Activated CD4-positive, alpha-beta T cell treated with anti-CD3 and anti-CD28 coated beads for 4 hours (primary cell): ENCODE results near the gene PRKCA.
"Not testable (repeated sequence)": the region's sequence is repeated elsewhere in the genome, so short reads cannot be mapped to it uniquely, and the experiment has no call there.

ENCODE experiments used
- DNase-seq, 2 donors: peaks; one replicate each; pipeline ENCODE4 v3.0.0-alpha.2; 2020

PRKCA gene

GRCh38 chr17:66583112-66583748 is 280.8 kb downstream of the PRKCA start:
- no peak for DNase-seq

DNA sequence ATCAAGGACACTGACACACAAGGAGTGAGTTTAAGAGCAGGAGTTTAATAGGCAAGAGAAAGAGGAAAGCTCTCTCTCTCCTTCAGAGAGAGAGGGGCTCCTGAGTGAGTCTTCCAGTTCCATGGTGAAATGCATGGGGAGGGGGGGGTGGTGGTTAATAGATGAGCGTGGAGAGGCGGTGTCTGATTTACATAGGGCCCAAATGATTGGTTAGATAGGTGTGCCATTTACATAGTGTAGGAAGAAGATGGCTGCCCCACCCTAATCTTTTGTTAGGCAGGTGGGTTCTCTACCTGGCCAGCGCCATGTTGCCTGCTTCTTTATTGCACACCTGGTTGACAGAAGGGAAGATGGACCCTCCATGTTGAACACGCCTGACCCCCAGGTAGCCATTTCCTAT is 282.5 kb downstream of the PRKCA start:
- DNase-seq, result no peak

DNA sequence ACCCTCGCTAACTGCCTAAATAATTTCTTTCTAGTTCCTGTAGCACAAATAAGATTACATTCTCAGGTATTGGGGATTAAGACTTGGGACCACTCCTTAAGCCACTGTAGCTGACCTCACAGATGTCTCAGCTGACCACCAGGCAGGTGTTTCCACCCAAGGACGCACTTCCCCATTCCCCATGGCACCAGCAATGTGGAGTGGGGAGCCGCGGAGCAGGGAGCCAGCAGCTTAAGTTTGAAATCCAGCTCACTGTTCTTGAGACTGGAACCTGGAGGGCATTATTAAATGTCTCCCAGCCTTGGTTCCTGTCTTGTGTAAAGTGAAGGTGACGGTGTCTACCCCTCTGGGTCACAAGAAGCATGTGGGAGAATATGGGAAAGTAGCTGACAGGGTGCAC is 283.1 kb downstream of the PRKCA start:
- no peak for DNase-seq

DNA sequence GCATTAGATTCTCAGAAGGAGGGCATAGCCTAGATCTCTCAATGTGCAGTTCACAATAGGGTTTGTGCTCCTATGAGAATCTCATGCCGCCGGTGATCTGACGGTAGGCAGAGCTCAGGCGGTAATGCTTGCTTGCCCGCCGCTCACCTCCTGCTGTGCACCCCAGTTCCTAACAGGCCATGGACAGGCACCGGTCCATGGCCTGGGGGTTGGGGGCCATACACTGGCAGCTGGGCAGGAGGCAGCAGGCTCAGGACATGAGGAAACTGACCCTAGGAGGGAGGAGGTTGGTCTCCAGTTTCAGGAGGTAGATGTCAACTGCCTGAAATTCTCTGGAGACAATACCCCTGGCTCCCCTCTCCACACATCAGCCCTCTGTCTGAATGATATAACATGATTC is 287.5 kb downstream of the PRKCA start:
- no peak for DNase-seq

DNA sequence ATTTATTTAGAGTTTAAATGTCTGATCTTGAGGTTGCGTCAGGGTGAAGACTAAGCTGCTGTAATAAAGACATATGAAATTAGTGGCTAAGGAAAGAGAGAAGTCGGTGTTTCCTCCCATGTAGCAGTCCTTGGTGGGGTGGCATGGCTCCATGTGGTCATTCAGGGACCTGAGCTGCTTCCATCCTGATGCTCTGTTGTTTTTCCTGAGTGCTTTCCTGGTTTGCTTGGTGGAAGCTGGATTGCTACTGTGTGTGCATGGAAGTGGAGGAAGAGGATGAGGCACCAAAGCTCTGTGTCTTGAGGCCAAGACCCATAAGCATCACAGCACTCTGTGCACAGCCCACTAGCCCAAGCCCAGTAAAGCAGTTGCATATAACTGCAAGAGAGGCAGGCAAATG is 290.7 kb downstream of the PRKCA start:
- no peak for DNase-seq

DNA sequence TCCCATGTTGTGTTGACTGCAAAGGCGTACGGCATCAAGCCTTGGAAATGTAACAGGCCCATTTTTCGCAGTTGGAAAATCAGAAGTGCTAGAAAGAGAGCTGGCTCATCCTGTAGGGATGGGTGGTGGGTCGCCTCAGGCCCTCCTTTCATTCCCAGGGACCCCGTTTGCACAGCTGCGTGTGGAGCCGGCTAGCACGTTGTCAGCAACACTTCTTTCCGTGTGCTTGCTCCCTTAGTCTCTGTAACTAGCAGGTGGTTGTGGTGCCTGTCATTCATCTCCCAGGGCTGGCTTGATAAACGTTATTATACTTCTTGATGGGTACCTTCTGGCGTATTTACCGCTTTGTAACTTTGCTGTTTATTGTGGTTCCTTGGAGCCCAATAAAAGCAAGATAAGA is 293.5 kb downstream of the PRKCA start:
- no peak for DNase-seq

DNA sequence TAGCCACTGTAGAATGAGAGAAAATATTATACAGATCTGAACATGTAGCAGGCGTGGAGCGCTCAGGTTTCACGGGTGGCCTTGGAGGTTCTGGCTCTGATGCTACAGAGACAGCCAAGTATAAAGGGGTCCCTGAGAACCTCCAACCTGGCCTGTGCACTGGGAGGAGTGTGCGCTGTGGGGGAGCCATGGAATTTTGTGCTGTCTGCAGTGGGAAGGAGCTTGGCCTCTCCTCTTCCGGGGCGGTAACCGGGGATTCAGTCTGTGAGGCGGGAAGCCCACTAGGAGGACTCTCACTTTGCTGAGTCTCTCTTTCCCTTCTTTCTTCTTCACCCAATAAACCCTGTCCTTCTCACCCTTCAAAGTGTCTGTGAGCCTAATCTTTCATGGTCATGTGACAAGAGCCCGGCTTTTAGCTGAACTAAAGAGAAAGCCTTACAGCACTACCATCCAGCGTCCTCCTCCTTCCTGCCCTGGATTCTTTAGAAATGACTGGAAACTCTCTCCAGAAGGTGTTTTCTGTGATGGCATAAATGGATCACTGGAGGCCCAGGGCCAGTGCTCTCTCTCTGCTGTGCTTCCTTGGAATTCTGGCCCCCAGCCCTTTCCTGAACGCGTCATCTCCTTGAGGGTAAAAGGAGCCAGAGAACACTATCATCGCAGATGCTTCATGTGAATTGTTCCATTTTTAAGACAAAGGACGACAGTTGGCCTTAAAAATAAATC is 300.4 kb downstream of the PRKCA start:
- no peak for DNase-seq

GRCh38 chr17:66604376-66604775 is 302.0 kb downstream of the PRKCA start:
- no peak for DNase-seq

GRCh38 chr17:66605541-66605940 is 303.1 kb downstream of the PRKCA start:
- DNase-seq, result no peak

GRCh38 chr17:66610361-66611133 is 308.1 kb downstream of the PRKCA start:
- no peak for DNase-seq

- no peak for DNase-seq
These were observed 309.0 kb downstream of the PRKCA start for GRCh38 chr17:66611397-66611796.

DNA sequence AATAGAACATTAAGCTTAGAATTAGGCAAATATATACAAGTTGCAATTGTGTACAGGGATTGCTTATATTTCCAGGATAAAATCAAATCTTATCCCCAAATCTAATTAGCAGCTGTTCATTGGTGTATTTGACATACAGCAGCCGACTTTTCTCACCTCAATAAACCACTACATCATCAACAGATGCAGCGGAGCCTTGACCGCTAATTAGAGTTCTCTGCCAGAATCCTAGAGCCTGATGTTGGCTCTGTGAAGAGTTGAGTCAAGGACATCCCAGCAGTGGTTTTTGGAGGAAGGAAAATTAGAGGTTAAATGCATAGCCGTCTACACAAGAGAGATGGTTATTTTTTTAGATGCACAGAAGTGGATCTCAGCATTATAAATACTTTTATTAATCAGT is 310.6 kb downstream of the PRKCA start:
- DNase-seq, result no peak

- DNase-seq, result no peak
These were observed 312.1 kb downstream of the PRKCA start for GRCh38 chr17:66614469-66614868.

DNA sequence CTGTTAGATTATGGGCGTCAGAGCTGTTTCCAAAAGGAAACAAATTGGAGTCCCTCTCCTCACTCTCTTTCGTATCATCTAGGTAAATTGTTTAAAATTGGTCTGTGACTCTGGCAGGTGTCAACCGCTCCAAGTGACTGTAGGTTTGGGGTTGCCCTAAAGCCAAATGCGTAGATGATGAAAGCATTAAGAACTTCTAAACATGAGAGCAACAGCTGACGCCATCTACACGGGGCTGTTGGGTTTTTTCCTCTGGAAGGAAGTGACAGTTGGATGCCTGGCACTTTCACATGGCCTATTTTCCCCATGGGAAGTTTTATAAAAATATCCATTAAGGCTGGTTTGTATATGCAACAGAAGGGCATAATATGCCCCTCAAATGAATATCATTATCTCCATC is 316.8 kb downstream of the PRKCA start:
- DNase-seq, result no peak

DNA sequence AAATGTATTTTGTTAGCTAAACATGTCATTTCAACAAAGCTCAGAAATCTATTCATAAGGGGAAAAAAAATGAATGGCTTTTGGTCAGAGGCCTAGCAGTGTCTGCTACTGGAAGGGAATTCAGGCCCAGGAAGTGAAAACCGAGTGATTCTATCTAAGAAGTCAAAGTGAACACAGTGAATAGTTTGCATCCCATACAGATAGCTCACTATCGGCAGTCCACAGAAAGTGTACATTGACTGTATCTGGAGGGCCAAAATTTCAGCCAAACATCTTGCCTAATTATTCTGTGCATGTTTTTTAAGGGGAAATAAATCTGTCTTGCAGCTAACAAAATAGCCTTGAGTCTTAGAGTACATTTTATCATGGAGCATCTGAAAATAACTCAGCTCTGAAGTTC is 318.1 kb downstream of the PRKCA start:
- no peak for DNase-seq

GRCh38 chr17:66624630-66625029 is 322.2 kb downstream of the PRKCA start:
- not testable (repeated sequence) for DNase-seq

GRCh38 chr17:66625311-66625767 is 322.9 kb downstream of the PRKCA start:
- DNase-seq, result no peak

DNA sequence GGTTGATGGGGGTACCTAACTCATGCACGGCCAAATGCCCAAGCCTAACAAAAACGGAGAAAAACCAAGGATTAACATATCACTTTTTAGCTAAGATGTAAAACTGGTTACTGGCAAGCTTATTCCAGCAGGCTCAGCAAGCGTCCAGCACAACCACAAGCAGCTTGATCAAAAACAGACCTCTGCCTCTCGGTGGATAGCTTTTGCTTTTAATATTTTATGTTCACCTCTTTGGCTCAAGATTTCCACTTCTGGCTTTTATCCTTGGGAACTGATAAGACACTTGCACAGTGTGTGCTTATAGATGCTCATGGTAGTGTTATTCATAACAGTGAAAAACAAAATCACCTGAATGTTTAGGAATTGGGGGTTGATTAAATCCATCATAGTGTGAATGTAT is 325.6 kb downstream of the PRKCA start:
- no peak for DNase-seq

DNA sequence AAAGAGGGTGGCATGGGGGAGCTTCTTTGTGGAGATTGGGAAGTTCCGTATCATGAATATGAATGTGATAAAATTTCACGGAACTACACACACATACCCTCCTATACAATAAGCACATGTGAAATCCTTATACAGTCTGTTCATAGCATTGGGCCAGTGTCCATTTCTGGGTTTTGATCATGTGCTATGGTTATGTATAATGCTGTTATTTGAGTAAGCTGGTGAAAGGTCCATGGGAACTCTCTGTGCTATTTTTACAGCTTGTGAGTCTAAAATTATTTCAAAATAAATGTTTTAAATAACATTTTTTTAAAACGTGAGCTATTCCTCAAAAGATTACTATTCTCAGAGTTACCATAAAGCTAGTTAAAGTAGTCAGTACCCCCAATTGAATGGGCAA is 327.3 kb downstream of the PRKCA start:
- DNase-seq, result no peak

DNA sequence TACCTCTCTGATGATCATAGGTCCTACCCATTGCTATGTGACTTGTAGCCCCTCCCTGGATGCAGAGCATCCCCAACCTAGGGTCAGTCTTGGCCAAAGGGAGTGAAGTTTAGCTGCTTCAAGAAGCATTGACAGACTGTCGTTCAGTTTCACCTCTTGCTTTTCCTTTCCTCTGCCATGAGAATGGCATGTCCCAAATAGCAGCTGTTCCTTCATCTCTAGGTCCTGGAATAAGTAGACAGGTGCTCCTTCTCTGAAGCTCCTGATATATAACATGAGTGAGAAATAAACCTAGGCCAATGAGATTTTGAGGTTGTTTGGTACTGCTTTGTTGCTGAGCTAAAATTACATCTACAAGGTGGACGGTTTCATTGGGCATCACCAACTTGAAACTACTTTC is 328.0 kb downstream of the PRKCA start:
- DNase-seq, result no peak

GRCh38 chr17:66630828-66631472 is 328.5 kb downstream of the PRKCA start:
- no peak for DNase-seq

- no peak for DNase-seq
These were observed 330.3 kb downstream of the PRKCA start for GRCh38 chr17:66632731-66633130.

- DNase-seq, result peak; percentile 40 to 43
These were observed 331.0 kb downstream of the PRKCA start for GRCh38 chr17:66633317-66633965.
